ENCODE data around the gene IL12B.
A peak's percentile ranks its signal among the peaks of the same experiment; 100 is the strongest.
"Not testable (repeated sequence)": the region's sequence is repeated elsewhere in the genome, so short reads cannot be mapped to it uniquely, and the experiment has no call there.

Gene IL12B

GRCh38 chr5:159330131-159330800 is at the start of gene IL12B:
IL12B (minus strand) TSS chr5:159330487; CDS start chr5:159326782, 3,705 bp downstream.
- DNase-seq, result no peak

DNA sequence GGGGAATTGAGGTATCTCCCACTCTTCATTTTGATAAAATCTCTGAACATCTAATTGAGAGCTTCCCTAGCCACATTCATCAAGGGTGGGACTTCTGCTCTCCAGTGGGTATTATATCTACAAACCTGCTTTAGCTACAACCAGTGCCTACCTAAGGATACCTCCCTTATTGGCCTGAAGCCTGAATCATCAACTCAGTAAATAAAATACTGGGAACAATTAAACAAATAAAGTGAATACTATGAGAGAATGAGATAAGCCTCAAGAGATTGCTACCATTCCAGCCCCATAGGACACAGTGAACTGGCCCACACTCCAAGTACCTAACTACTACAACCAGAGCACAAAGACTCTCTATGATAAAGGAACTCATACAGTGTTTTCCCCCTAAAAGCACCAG is 47.4 kb upstream of the IL12B start:
- DNase-seq, result no peak

DNA sequence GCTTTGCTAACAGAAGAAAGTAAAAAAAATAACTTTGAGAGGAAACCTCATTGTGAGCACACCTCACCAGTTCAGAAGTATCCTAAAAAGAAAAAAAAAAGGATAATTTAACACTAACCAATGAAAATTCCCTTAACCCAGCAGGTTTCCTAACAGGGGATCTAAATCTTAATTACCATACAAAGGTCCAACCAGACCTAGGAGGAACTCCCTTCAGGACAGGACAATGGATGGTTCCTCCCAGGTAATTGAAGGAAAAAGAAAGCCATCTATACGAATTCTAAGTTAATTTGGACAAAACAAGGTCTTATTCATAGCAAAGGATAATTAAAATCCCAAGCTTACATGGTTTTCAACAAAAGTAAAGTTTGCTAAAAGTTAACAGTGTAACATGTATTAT is 37.6 kb upstream of the IL12B start:
- not testable (repeated sequence) for DNase-seq

DNA sequence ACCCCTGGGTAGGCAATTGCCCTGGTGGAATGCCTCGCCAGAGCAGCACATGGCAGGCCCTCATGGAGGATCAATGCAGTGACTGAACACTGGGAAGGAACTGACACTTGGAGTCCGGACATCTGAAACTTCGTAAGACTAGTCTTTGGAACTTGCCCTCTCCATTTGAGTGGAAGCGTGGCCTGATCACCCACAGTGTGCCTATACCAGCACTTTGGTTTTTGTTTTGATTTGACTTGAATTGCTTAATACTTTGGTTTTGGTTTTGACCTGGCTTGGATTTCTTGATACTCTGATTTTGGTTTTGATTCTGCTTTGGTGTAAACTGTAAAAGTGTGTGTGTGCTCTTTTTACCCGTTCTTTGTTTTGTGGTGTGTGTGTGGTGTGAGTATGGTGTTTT is 36.5 kb upstream of the IL12B start:
- DNase-seq, result not testable (repeated sequence)

- DNase-seq, result peak in 1 of 6 experiments; percentile 7
These were observed 31.9 kb upstream of the IL12B start for GRCh38 chr5:159362220-159362619.

DNA sequence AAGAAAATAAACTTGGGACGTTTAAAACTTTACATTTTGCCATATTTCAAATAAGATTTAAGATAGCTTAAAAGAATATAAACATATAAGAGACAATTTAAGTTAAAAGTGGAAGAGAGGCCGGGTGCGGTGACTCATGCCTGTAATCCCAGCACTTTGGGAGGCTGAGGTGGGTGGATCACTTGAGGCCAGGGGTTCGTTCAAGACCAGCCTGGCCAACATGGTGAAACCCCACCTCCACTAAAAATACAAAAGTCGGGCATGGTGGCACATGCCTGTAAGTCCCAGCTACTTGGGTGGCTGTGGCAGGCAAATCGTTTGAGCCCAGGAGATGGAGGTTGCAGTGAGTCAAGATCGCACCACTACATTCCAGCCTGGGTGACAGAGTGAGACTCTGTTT is 29.6 kb upstream of the IL12B start:
- DNase-seq, result not testable (repeated sequence)

DNA sequence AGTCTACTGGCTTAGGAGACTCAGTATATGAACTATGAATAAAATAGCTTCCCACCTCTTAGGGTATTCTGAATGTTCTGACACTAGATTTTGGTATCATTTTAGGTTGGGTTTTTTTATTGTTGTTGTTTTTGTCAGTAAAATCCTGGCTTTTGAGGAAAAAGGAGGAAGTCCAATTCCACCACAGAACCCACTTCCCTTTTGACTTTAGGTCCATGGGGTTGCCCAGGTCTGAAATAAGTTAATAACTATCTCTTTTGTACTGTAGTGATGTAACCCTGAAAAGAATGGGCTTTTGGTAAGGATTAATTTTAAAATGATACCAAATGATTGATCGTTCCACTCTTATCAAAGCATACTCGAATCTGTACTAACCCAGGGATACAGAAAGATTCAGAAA is 29.1 kb upstream of the IL12B start:
- DNase-seq, result no peak

DNA sequence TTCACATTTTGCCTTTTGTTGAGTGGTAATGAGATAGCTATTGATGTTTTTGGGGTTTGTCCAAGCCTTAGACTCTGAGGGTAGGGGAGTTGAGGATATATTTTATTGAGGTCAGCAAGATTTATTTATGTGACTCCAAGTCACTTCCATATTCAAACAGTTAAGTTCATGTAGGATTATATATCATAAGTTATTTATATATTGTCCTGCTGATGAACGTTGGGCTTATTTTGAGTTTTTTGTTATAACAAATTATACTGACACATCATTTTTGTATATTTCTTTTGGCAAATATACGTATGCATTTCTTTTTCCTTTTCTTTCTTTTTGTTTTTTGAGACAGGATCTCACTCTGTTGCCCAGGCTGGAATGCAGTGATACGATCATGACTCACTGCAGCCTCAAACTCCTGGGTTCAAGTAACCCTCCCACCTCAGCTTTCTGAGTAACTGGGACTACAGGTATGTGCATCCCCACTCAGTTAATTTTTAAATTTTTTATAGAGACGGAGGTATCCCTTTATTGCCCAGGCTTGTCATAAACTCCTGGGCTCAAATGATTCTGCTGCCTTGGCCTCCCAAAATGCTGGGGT is 23.5 kb upstream of the IL12B start:
- DNase-seq, result no peak

DNA sequence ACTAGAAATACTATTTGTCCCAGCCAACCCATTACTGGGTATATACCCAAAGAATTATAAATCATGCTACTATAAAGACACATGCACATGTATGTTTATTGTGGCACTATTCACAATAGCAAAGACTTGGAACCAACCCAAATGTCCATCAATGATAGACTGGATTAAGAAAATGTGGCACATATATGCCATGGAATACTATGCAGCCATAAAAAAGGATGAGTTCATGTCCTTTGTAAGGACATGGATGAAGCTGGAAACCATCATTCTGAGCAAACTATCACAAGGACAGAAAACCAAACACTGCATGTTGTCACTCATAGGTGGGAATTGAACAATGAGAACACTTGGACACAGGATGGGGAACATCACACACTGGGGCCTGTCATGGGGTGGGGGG is 20.4 kb upstream of the IL12B start:
- not testable (repeated sequence) for DNase-seq

GRCh38 chr5:159350216-159350615 is 19.9 kb upstream of the IL12B start:
- DNase-seq, result not testable (repeated sequence)

- no peak for DNase-seq
These were observed 15.6 kb upstream of the IL12B start for GRCh38 chr5:159345861-159346260.

DNA sequence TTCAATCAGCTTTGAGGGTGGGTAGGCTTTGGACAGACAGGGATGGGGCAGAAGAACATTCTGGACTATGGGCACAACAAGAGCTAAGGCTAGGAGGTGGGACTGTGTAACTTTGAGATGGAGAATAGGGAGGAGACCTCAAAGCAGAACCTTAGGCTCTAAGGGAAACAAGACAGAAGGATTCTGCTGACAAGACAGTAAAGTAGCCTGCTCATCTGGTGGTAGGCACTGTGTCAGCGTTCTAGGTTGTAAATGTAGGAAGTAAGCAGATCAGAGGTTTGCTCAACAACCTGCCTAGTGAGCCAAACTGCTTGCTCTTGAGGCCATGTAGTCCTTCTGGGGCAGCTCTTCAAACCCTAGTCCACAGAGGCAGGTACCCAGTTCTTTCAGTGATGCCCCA is 15.0 kb upstream of the IL12B start:
- no peak for DNase-seq

- no peak for DNase-seq
These were observed 13.2 kb upstream of the IL12B start for GRCh38 chr5:159343295-159344094.

- DNase-seq, result no peak
These were observed 12.6 kb upstream of the IL12B start for GRCh38 chr5:159342840-159343239.

DNA sequence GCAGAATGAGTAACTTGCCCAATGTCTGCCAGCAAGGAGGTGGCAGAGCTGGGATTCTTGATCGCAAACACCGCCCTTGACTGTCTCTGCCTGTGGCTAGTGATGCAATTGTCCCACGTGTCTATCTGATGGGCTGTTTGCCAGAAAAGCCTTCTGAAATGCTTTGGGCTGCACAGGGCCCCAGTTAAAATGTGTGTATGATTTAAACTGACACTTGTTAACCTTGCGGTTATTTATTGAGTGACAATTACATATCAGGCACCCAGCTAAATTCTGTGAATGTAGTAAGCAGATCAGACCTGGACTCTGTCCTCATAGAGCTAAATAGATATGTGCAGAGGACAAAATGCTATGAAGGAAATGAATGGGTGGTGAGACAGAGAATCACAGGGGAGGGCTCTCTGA is 11.6 kb upstream of the IL12B start:
- peak in 2 of 6 experiments; percentile 5 to 9 for DNase-seq

DNA sequence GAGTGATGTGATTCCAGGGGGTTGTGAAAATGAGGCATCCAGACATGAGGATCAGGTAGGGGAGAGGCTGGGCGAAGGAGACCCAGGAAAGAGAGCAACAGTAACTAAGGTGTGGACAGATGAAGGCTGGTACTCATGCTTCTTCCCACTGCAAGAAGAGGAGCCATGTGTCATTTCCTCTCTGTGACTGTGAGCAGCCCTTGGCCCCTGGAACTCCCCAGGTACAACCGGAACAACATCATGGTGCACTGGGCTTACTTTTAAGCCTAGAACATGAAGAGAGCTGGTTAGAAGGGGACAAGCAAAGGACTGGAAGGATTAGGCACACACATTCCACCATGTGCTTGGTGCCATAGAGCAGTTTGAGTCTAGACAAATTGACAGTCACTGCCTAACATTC is 10.9 kb upstream of the IL12B start:
- DNase-seq, result no peak

DNA sequence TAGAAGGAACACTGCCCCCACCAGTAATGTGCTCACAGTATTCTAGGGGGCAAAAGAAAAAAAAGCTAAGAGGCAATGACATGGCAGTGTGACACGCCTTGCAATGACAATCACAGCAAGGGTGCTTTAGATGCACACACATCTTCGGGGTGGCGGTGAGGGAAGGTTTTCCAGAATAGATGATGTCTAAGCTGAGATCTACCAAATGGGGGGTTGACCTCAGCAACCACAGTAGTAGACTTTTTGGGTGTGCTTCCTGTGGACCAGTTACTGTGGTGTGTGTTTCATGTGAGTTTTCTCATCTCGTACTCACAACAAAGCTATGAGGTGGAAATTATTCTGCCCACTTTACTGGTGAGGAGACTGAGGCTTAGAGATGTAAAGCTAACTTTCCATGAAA is 10.2 kb upstream of the IL12B start:
- DNase-seq, result no peak

GRCh38 chr5:159339460-159339859 is 9.2 kb upstream of the IL12B start:
- DNase-seq, result no peak

- DNase-seq, result no peak
These were observed 7.8 kb upstream of the IL12B start for GRCh38 chr5:159338118-159338517.

- peak in 5 of 6 experiments; percentile 4 to 19 (median 10) for DNase-seq
These were observed 7.0 kb upstream of the IL12B start for GRCh38 chr5:159337016-159337955.

DNA sequence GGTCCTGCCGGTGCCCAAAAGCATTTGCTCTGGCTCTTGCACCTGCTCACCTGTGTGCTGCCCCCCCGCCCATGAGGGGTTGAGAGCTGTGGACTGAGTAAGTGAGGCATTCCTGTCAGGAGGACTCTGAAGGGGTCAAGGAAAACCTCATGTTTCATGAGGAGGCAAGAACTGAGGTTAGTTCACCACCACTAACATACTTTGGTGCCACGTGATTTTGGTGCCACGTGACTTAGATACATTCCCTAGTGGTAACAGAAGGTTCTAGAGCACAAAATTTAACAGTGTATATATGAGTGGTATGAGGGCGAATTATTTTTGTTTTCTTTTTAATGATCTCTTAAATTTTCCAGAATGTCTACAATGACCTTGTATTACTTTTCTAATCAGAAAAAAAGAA is 6.3 kb upstream of the IL12B start:
- DNase-seq, result no peak

- DNase-seq, result no peak
These were observed 3.2 kb upstream of the IL12B start for GRCh38 chr5:159333545-159333925.

Data from stimulated activated naive CD4-positive, alpha-beta T cell (primary cell).